ENCODE data around the gene MAFF. TPM values are rescaled to one million over a fixed set of nuclear protein-coding genes. Genes with fewer than 3 reads are reported as not detected.

MAFF gene
- total and polyA plus RNA-seq, 9 of the 15 experiments (the other 6 are each of a cell fraction or from before 2014, with no cell fraction given) = 0.51 to 8.0 (median 5.4) TPM

GRCh38 chr22:38202437-38203089 lies 769 bp downstream of the MAFF start (continued):
- TF ChIP-seq USF2 (CRISPR knock-in tag; IDR thresholded peaks at IDR 0.05) = peak; percentile 88
- TF ChIP-seq HMG20A (CRISPR knock-in tag; conservative IDR thresholded peaks at IDR 0.05) = no peak
- peak; percentile 47 for TF ChIP-seq HCFC1 (IDR thresholded peaks at IDR 0.05; ENCODE audit: low read depth, low read length)
- TF ChIP-seq ZNF77 (CRISPR knock-in tag; IDR thresholded peaks at IDR 0.05) = no peak
- no peak for TF ChIP-seq PML (IDR thresholded peaks at IDR 0.05; ENCODE audit: low read length)
- no peak for TF ChIP-seq ZBTB33 (CRISPR knock-in tag; IDR thresholded peaks at IDR 0.05)
- TF ChIP-seq GMEB1 (CRISPR knock-in tag; IDR thresholded peaks at IDR 0.05) = peak; percentile 68
- peak in 1 of 2 experiments; percentile 46; a peak in 1 of 4 replicates for TF ChIP-seq ZNF639 (CRISPR knock-in tag; conservative IDR thresholded peaks at IDR 0.05 in 1 of 2, IDR thresholded peaks at IDR 0.05 in 1 of 2)
- TF ChIP-seq ZNF282 (CRISPR knock-in tag; IDR thresholded peaks at IDR 0.05) = no peak
- 0 out of 2 replicates have a peak, but pooled peaks have one; percentile 20 for TF ChIP-seq FOXP1 (CRISPR knock-in tag; IDR thresholded peaks at IDR 0.05)
- no peak for TF ChIP-seq TARDBP (IDR thresholded peaks at IDR 0.05)
- TF ChIP-seq TCF7L2 (IDR thresholded peaks at IDR 0.05; ENCODE audit: low read depth, low read length) = no peak
- 0 out of 4 replicates have a peak, but pooled peaks of 1 of the 2 experiments have one; percentile 44 for TF ChIP-seq UBTF (IDR thresholded peaks at IDR 0.05; ENCODE audit: borderline replicate concordance in 1 of 2, low read depth in 2 of 2, low read length in 2 of 2)
- TF ChIP-seq MEIS2 (IDR thresholded peaks at IDR 0.05; ENCODE audit: partially characterized antibody) = no peak
- TF ChIP-seq EGR1 (conservative IDR thresholded peaks at IDR 0.05) = peak; percentile 80
- no peak for TF ChIP-seq SP1 (CRISPR knock-in tag; IDR thresholded peaks at IDR 0.05)
- TF ChIP-seq FOXK1 (CRISPR knock-in tag; IDR thresholded peaks at IDR 0.05; ENCODE audit: borderline replicate concordance) = no peak
- TF ChIP-seq RBM34 (IDR thresholded peaks at IDR 0.05; ENCODE audit: borderline replicate concordance, insufficient read depth, low read length) = no peak
- no peak for TF ChIP-seq EP300 (IDR thresholded peaks at IDR 0.05; ENCODE audit: low read length)
- TF ChIP-seq SNAPC5 (CRISPR knock-in tag; IDR thresholded peaks at IDR 0.05) = no peak
